K562 (cell line): ENCODE data around the gene ARHGEF6. TPM values are rescaled to one million over a fixed set of nuclear protein-coding genes. Genes with fewer than 3 reads are reported as not detected.

Experiments
- ATAC-seq: fragments of 200-7000 bp; cut with Tn5 transposase; 3 replicates; pipeline ENCODE4 v1.9.1; 2020; ENCODE audit warnings: moderate library complexity
- BruUV-seq: library from RNA; stranded (reverse); fragments of 400-500 nt; replicated peaks from 2 replicates; lab custom pipeline; 2021; lab: Mats Ljungman, UMichigan
- CTCF ChIA-PET: fragments of 300-600 bp; formaldehyde crosslinking; extraction: SDS; loops from one replicate; lab custom pipeline; 2021; ENCODE audit warnings: low intra/inter-chr PET ratio; lab: Yijun Ruan, JAX
- POLR2A ChIA-PET: fragments of 300-600, 350-650 bp; sonication (Branson Sonifier 250); formaldehyde crosslinking; extraction: SDS; loops from one replicate; lab custom pipeline; 2021; ENCODE audit warnings: antibody characterized with exemption, inconsistent platforms; lab: Yijun Ruan, JAX
- DNase-seq, 4 experiments: peaks; one replicate each; pipeline versions ENCODE4 v3.0.0 to v3.0.0-alpha.2; 2011 to 2018; ENCODE audit warnings: low spot score in 3 of 4, mixed read lengths in 3 of 4; ENCODE audit errors: extremely low read depth in 1 of 4
- FAIRE-seq: peaks from 2 replicates; lab custom pipeline; 2011; peaks lifted over from hg19 to GRCh38; lab: Jason Lieb, UNC
- H2AFZ ChIP-seq: 2 replicates; pipeline ENCODE4 v1.6.0; 2011; ENCODE audit warnings: low read depth, low read length, control low read depth, inconsistent platforms
- H3K27ac ChIP-seq: fragments of 200-600 bp; 3 replicates; pipeline ENCODE4 v1.8.0; 2011; ENCODE audit warnings: low read depth, mild to moderate bottlenecking, control low read depth, inconsistent platforms, low read length, moderate library complexity, mixed read lengths; ENCODE audit errors: extremely low read depth
- H3K27me3 ChIP-seq, 2 experiments: fragments of 300-600 bp in 1 of 2; 2 replicates in 1 of 2; 3 replicates in 1 of 2; pipeline versions ENCODE4 v1.6.0 to v1.8.0; 2011; ENCODE audit warnings: inconsistent platforms in 2 of 2, low read length in 2 of 2, mild to moderate bottlenecking in 1 of 2, mixed read lengths in 1 of 2, moderate library complexity in 1 of 2; ENCODE audit not compliant: control insufficient read depth in 2 of 2, insufficient read depth in 2 of 2
- H3K36me3 ChIP-seq: fragments of 300-600 bp; 3 replicates; pipeline ENCODE4 v1.8.0; 2011; ENCODE audit warnings: mild to moderate bottlenecking, low read length, inconsistent platforms; ENCODE audit not compliant: control insufficient read depth, insufficient read depth
- H3K4me1 ChIP-seq, 2 experiments: fragments of 200-600 bp in 1 of 2; replicated peaks in 1 of 2; 2 replicates in 1 of 2; 3 replicates in 1 of 2; pipeline versions ENCODE4 v1.5.1 to v1.8.0; 2011; ENCODE audit warnings: inconsistent platforms in 2 of 2, low read length in 2 of 2, mild to moderate bottlenecking in 1 of 2, mixed read lengths in 1 of 2, moderate library complexity in 1 of 2; ENCODE audit not compliant: control insufficient read depth in 2 of 2, insufficient read depth in 2 of 2
- H3K4me2 ChIP-seq: 2 replicates; pipeline ENCODE4 v1.6.1; 2011; ENCODE audit warnings: low read length, control low read depth, inconsistent platforms, mixed read lengths; ENCODE audit not compliant: insufficient read depth
- H3K4me3 ChIP-seq: fragments of 200-600 bp; sonication (generic), shearing (Covaris generic); 2 replicates; pipeline ENCODE4 v1.5.1; 2016; ENCODE audit warnings: control low read depth, inconsistent platforms
- H3K79me2 ChIP-seq: fragments of 200-600 bp; 3 replicates; pipeline ENCODE4 v1.8.0; 2011; ENCODE audit warnings: low read length, inconsistent platforms; ENCODE audit not compliant: control insufficient read depth, insufficient read depth
- H3K9ac ChIP-seq, 2 experiments: 2 replicates each; pipeline versions ENCODE4 v1.6.0 to v1.6.1; 2011; ENCODE audit warnings: low read depth in 2 of 2, low read length in 2 of 2, control low read depth in 1 of 2, inconsistent platforms in 1 of 2, mild to moderate bottlenecking in 1 of 2, mixed read lengths in 1 of 2; ENCODE audit not compliant: insufficient read depth in 1 of 2
- H3K9me1 ChIP-seq: one replicate; pipeline ENCODE4 v1.6.0; 2011; ENCODE audit warnings: inconsistent platforms, mild to moderate bottlenecking, low read length, moderate library complexity; ENCODE audit not compliant: control insufficient read depth, insufficient read depth
- H3K9me3 ChIP-seq: replicated peaks from 2 replicates; pipeline ENCODE4 v1.5.1; 2011; ENCODE audit warnings: low read depth, low read length, inconsistent platforms; ENCODE audit not compliant: control insufficient read depth, insufficient read depth
- H4K20me1 ChIP-seq: replicated peaks from 2 replicates; pipeline ENCODE4 v1.6.1; 2011; ENCODE audit warnings: low read length, inconsistent platforms, mixed read lengths; ENCODE audit not compliant: control insufficient read depth, insufficient read depth
- ARNT ChIP-seq, 2 experiments: fragments of 450-650 bp; IDR thresholded peaks; 2 replicates each; pipeline ENCODE4 v1.6.1; 2016; ENCODE audit warnings: mild to moderate bottlenecking in 1 of 2
- BRD4 ChIP-seq: fragments of 200-600 bp; sonication (generic); IDR thresholded peaks from 2 replicates; pipeline ENCODE4 v1.6.1; 2017; ENCODE audit warnings: inconsistent platforms
- FOXJ3 ChIP-seq: sonication (generic); formaldehyde crosslinking; IDR thresholded peaks from 2 replicates; pipeline ENCODE4 v1.4.0; 2020; ENCODE audit warnings: mild to moderate bottlenecking, missing genetic modification reagents
- HNRNPUL1 ChIP-seq: fragments of 200-400 bp; formaldehyde crosslinking; IDR thresholded peaks from 2 replicates; pipeline ENCODE4 v1.6.1; 2017; ENCODE audit warnings: low read length
- KLF13 ChIP-seq: fragments of 450-650 bp; IDR thresholded peaks from 2 replicates; pipeline ENCODE4 v1.6.1; 2016; ENCODE audit warnings: missing genetic modification characterization, low read depth, mild to moderate bottlenecking, missing compliant biosample characterization, moderate library complexity, borderline replicate concordance
- RBM17 ChIP-seq: fragments of 200-400 bp; formaldehyde crosslinking; IDR thresholded peaks from 2 replicates; pipeline ENCODE4 v1.6.1; 2017; ENCODE audit warnings: low read depth, mild to moderate bottlenecking, low read length, borderline replicate concordance
- TAL1 ChIP-seq: fragments of 450-650 bp; IDR thresholded peaks from 2 replicates; pipeline ENCODE4 v1.6.1; 2016; ENCODE audit warnings: mild to moderate bottlenecking
- ZNF354B ChIP-seq: fragments of 250-450 bp; sonication (Bioruptor Pico); IDR thresholded peaks from 2 replicates; pipeline ENCODE4 v1.4.0; 2020
- ZNF766 ChIP-seq: fragments of 200-800 bp; sonication (Bioruptor generic); conservative IDR thresholded peaks from 2 replicates; pipeline ENCODE4 v1.6.1; 2016; ENCODE audit warnings: missing genetic modification characterization, missing compliant biosample characterization
- WGBS: fragments of 100-300 bp; shearing (Covaris generic); methylation state at CpG from one replicate; pipeline ENCODE4 v1.1.6; 2016; ENCODE audit warnings: low coverage, mixed read lengths; ENCODE audit not compliant: insufficient coverage; ENCODE audit errors: missing lambda C conversion rate; 5-methylcytosine and 5-hydroxymethylcytosine counted together
- in situ Hi-C: fragments of 300-500 bp; cut with MboI; formaldehyde crosslinking; loops from 4 replicates; pipeline ENCODE4 v1.15.0; 2018; ENCODE audit warnings: inconsistent platforms, mixed read lengths
- intact Hi-C: fragments of 100-400 bp; cut with micrococcal nuclease; formaldehyde crosslinking; loops from 2 replicates; pipeline ENCODE4 v1.14.2; 2022
- polyA plus RNA-seq, 8 experiments: library from polyadenylated mRNA; depleted of rRNA in 4 of 8; stranded (reverse) in 5 of 8; unstranded in 3 of 8; fragments of >200 nt; fragmentation: Nextera tagmentation in 2 of 8; fragmentation: Illumina TruSeq in 1 of 8; extraction: Ambion mirVana in 2 of 8; extraction: Trizol in 1 of 8; gene quantifications; 2 replicates each; pipeline versions ENCODE4 v1.2.1 to v1.2.3, GENCODE V29; 2011 to 2014; ENCODE audit warnings: inconsistent platforms in 1 of 8, missing spikeins in 1 of 8
- total RNA-seq, 7 experiments: library from RNA; depleted of rRNA in 6 of 7; stranded (reverse); fragments of >200 nt in 6 of 7; fragmentation: Illumina TruSeq in 2 of 7; extraction: Trizol in 2 of 7; gene quantifications; 2 replicates each; pipeline versions ENCODE4 v1.2.1 to v1.2.3, GENCODE V29; 2011 to 2021; ENCODE audit warnings: low replicate concordance in 1 of 7
- TF ChIP-seq, protein P1 (sequence below): fragments of 250-450 bp; sonication (Bioruptor Pico); IDR thresholded peaks from 2 replicates; pipeline ENCODE4 v1.9.0; 2021; ENCODE audit warnings: mild to moderate bottlenecking
- TF ChIP-seq, protein P2 (sequence below): sonication (generic); formaldehyde crosslinking; IDR thresholded peaks from 2 replicates; pipeline ENCODE4 v1.5.0; 2020; ENCODE audit warnings: missing genetic modification reagents

ARHGEF6 gene
- total and polyA plus RNA-seq, 9 of the 15 experiments (the other 6 are each of a cell fraction or from before 2014, with no cell fraction given) = 2.9 to 22.1 (median 13.3) TPM

DNA sequence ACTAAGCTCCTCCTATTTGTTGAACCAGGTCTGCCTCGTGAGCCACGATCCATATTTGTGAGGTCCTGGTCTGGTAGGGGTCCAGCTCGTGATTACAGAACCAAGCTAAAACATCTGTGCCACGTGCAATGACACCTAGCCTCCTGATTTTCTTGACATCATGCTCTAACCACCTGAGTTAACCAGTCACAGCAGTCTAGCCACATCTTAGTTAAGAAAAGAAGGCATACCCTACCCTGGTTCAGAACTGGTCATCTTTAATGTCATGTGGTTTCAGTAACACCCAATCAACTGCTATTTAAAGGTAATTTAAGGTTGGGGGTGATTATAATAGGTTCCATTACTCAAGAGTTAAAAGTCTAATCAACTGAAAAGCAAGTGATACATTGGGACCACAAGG, 28.4 kb downstream of the ARHGEF6 start:
- in situ Hi-C loops (no loop called here), intact Hi-C loops (no loop called here)
- Histone ChIP-seq H3K79me2 (no peaks in the 10 kb centered on the region), H2AFZ (no peak overlapping the region), H3K9ac (no peak overlapping the region), H3K4me3 (no peak overlapping the region), H3K36me3 (no peaks in the 10 kb centered on the region), H3K4me2 (no peak overlapping the region), H3K27me3 (no peaks in the 10 kb centered on the region), H4K20me1 (no peaks in the 10 kb centered on the region), H3K9me1 (no peaks in the 10 kb centered on the region), H3K27ac (no peak overlapping the region), H3K9me3 (no peaks in the 10 kb centered on the region), H3K4me1 (peaks cover 4 to 11% of the 10 kb centered on the region in 2 experiments; a peak in 3 of 5 replicates)
- DNase-seq (no peak), FAIRE-seq (no peak), ATAC-seq (no peak)
- ChIA-PET CTCF (no interaction called here), POLR2A (interaction anchor here (0.8 to 3.9 kb wide), 7 partner anchors 8 to 110 kb away, joined by 3 to 14 read pairs (median 3); no protein-coding TSS in a partner anchor)
- 43% methylated on average over 4 of the region's 4 CpGs for WGBS
- TF ChIP-seq ZNF766 = no peak
- no peak for TF ChIP-seq HNRNPUL1
- no peak for TF ChIP-seq TAL1
- TF ChIP-seq KLF13 = no peak
- TF ChIP-seq, protein P1, sequence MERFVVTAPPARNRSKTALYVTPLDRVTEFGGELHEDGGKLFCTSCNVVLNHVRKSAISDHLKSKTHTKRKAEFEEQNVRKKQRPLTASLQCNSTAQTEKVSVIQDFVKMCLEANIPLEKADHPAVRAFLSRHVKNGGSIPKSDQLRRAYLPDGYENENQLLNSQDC (CRISPR knock-in tag) = no peak
- no peak for TF ChIP-seq ZNF354B (CRISPR knock-in tag)
- TF ChIP-seq, protein P2, sequence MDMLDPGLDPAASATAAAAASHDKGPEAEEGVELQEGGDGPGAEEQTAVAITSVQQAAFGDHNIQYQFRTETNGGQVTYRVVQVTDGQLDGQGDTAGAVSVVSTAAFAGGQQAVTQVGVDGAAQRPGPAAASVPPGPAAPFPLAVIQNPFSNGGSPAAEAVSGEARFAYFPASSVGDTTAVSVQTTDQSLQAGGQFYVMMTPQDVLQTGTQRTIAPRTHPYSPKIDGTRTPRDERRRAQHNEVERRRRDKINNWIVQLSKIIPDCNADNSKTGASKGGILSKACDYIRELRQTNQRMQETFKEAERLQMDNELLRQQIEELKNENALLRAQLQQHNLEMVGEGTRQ (CRISPR knock-in tag) = no peak
- no peak for TF ChIP-seq BRD4
- no peak for TF ChIP-seq FOXJ3
- no peak for TF ChIP-seq ARNT (IDR thresholded peaks at IDR 0.05)
- TF ChIP-seq RBM17 = no peak
- no TSS peak for BruUV-seq
